SK-N-SH (cell line): ENCODE measurements around the gene PPP1R9A. TPM values are rescaled to one million over a fixed set of nuclear protein-coding genes. Genes with fewer than 3 reads are reported as not detected.

Source experiments
- CTCF ChIA-PET: fragments of 300-600, 350-600 bp; formaldehyde crosslinking; extraction: SDS; loops from one replicate; lab custom pipeline; 2021; lab: Yijun Ruan, JAX
- POLR2A ChIA-PET: fragments of 350-600 bp; sonication (Branson Sonifier 250); formaldehyde crosslinking; extraction: SDS; loops from one replicate; lab custom pipeline; 2020; ENCODE audit warnings: antibody characterized with exemption, inconsistent platforms; lab: Yijun Ruan, JAX
- DNase-seq: peaks from one replicate; pipeline ENCODE4 v3.0.0; 2012
- H2AFZ ChIP-seq: fragments of 200-600 bp; sonication (generic); 2 replicates; pipeline ENCODE4 v1.8.1; 2016; ENCODE audit warnings: antibody characterized with exemption, mild to moderate bottlenecking, low read depth
- H3F3A ChIP-seq: fragments of 200-600 bp; sonication (generic); replicated peaks from 2 replicates; pipeline ENCODE3; 2016; ENCODE audit warnings: antibody characterized with exemption, mild to moderate bottlenecking; ENCODE audit not compliant: insufficient read depth
- H3K27ac ChIP-seq, 2 experiments: fragments of 200-500 bp in 1 of 2; fragments of 200-600 bp in 1 of 2; sonication (Bioruptor generic) in 1 of 2; sonication (generic), shearing (Covaris generic) in 1 of 2; 2 replicates each; pipeline versions ENCODE4 v1.5.1 to v1.6.1; 2014 to 2016; ENCODE audit warnings: low read depth in 2 of 2, inconsistent platforms in 1 of 2, low read length in 1 of 2, mild to moderate bottlenecking in 1 of 2, mixed read lengths in 1 of 2
- H3K27me3 ChIP-seq: fragments of 200-600 bp; sonication (generic), shearing (Covaris generic); 2 replicates; pipeline ENCODE4 v1.6.1; 2016; ENCODE audit warnings: mixed run types; ENCODE audit not compliant: insufficient read depth
- H3K36me3 ChIP-seq, 2 experiments: fragments of 200-500 bp in 1 of 2; fragments of 200-600 bp in 1 of 2; sonication (Bioruptor generic) in 1 of 2; sonication (generic) in 1 of 2; replicated peaks in 1 of 2; 2 replicates each; pipeline versions ENCODE3 to v1.5.1; 2014 to 2016; ENCODE audit warnings: low read length in 1 of 2, mild to moderate bottlenecking in 1 of 2; ENCODE audit not compliant: insufficient read depth in 2 of 2, control insufficient read depth in 1 of 2
- H3K4me1 ChIP-seq, 2 experiments: fragments of 200-500 bp in 1 of 2; fragments of 200-600 bp in 1 of 2; sonication (Bioruptor generic) in 1 of 2; sonication (generic), shearing (Covaris generic) in 1 of 2; 2 replicates each; pipeline versions ENCODE4 v1.5.1 to v1.6.1; 2014 to 2016; ENCODE audit warnings: low read depth in 1 of 2, low read length in 1 of 2, mixed run types in 1 of 2; ENCODE audit not compliant: insufficient read depth in 2 of 2, control insufficient read depth in 1 of 2
- H3K4me2 ChIP-seq: fragments of 200-600 bp; sonication (generic), shearing (Covaris generic); 2 replicates; pipeline ENCODE4 v1.6.1; 2017; ENCODE audit warnings: mixed run types
- H3K4me3 ChIP-seq, 2 experiments: fragments of 200-500 bp in 1 of 2; fragments of 200-600 bp in 1 of 2; sonication (Bioruptor generic) in 1 of 2; sonication (generic), shearing (Covaris generic) in 1 of 2; 2 replicates each; pipeline versions ENCODE4 v1.5.1 to v1.8.1; 2014 to 2016; ENCODE audit warnings: low read depth in 2 of 2, inconsistent platforms in 1 of 2, low read length in 1 of 2, mild to moderate bottlenecking in 1 of 2, mixed read lengths in 1 of 2, moderate library complexity in 1 of 2
- H3K79me2 ChIP-seq: fragments of 200-600 bp; sonication (generic); 2 replicates; pipeline ENCODE4 v1.8.1; 2017; ENCODE audit warnings: mild to moderate bottlenecking; ENCODE audit not compliant: insufficient read depth
- H3K9ac ChIP-seq: fragments of 200-600 bp; sonication (generic); 2 replicates; pipeline ENCODE4 v1.6.1; 2017; ENCODE audit warnings: mixed run types
- H3K9me2 ChIP-seq: fragments of 200-600 bp; sonication (generic); 2 replicates; pipeline ENCODE4 v1.6.1; 2017; ENCODE audit warnings: mixed run types
- H3K9me3 ChIP-seq: fragments of 200-600 bp; sonication (generic); 2 replicates; pipeline ENCODE4 v1.6.1; 2017; ENCODE audit warnings: mixed run types, mild to moderate bottlenecking, moderate library complexity
- H4K20me1 ChIP-seq: fragments of 200-600 bp; sonication (generic); 2 replicates; pipeline ENCODE4 v1.6.1; 2017; ENCODE audit warnings: mild to moderate bottlenecking, mixed run types; ENCODE audit not compliant: insufficient read depth
- CHD2 ChIP-seq: fragments of 150-350 bp; IDR thresholded peaks from 2 replicates; pipeline ENCODE4 v1.6.1; 2018; ENCODE audit warnings: low read length; ENCODE audit not compliant: partially characterized antibody
- ELF1 ChIP-seq: IDR thresholded peaks from 2 replicates; pipeline ENCODE4 v1.4.0; 2012
- EP300 ChIP-seq, 2 experiments: IDR thresholded peaks; 2 replicates each; pipeline versions ENCODE4 v1.4.0 to v1.6.1; 2012; ENCODE audit warnings: borderline replicate concordance in 1 of 2, low read depth in 1 of 2, low read length in 1 of 2
- EZH2phosphoT487 ChIP-seq: fragments of 200-600 bp; sonication (generic); IDR thresholded peaks from 2 replicates; pipeline ENCODE4 v1.6.1; 2017; ENCODE audit warnings: low read depth, mixed run types, mild to moderate bottlenecking, antibody characterized with exemption, moderate library complexity, borderline replicate concordance
- FOXJ3 ChIP-seq: sonication (generic); formaldehyde crosslinking; IDR thresholded peaks from 2 replicates; pipeline ENCODE4 v1.5.1; 2020; ENCODE audit warnings: mild to moderate bottlenecking, missing genetic modification reagents
- FOXM1 ChIP-seq: IDR thresholded peaks from 2 replicates; pipeline ENCODE4 v1.4.0; 2012; ENCODE audit warnings: low read depth, mild to moderate bottlenecking
- GATA2 ChIP-seq: sonication (generic); formaldehyde crosslinking; IDR thresholded peaks from 2 replicates; pipeline ENCODE4 v1.5.0; 2020; ENCODE audit warnings: mild to moderate bottlenecking, missing genetic modification reagents
- JUND ChIP-seq: IDR thresholded peaks from 2 replicates; pipeline ENCODE4 v1.4.0; 2012
- MXI1 ChIP-seq: IDR thresholded peaks from 2 replicates; pipeline ENCODE4 v1.6.1; 2012; ENCODE audit warnings: mild to moderate bottlenecking, low read depth, low read length, improper control_type of control experiment
- NFIC ChIP-seq: IDR thresholded peaks from 2 replicates; pipeline ENCODE4 v1.4.0; 2012; ENCODE audit warnings: borderline replicate concordance
- RAD21 ChIP-seq: IDR thresholded peaks from 2 replicates; pipeline ENCODE4 v1.6.1; 2012; ENCODE audit warnings: mild to moderate bottlenecking, low read length
- RCOR1 ChIP-seq: fragments of 150-350 bp; IDR thresholded peaks from 2 replicates; pipeline ENCODE4 v1.6.1; 2017; ENCODE audit warnings: antibody characterized with exemption, low read length
- SMC3 ChIP-seq: IDR thresholded peaks from 2 replicates; pipeline ENCODE4 v1.6.1; 2012; ENCODE audit warnings: low read depth, low read length, improper control_type of control experiment
- TCF12 ChIP-seq: IDR thresholded peaks from 2 replicates; pipeline ENCODE4 v1.4.0; 2012
- TEAD4 ChIP-seq: IDR thresholded peaks from 2 replicates; pipeline ENCODE4 v1.4.0; 2012; ENCODE audit warnings: mild to moderate bottlenecking, borderline replicate concordance; ENCODE audit not compliant: insufficient read depth
- polyA plus RNA-seq, 3 experiments: library from polyadenylated mRNA; depleted of rRNA; stranded (reverse); fragments of >200 nt; gene quantifications; 2 replicates each; pipeline ENCODE4 v1.2.3, GENCODE V29; 2012
- TF ChIP-seq, protein P1 (sequence below): fragments of 200-600 bp; sonication (generic); IDR thresholded peaks from 2 replicates; pipeline ENCODE4 v1.6.1; 2017; ENCODE audit warnings: antibody characterized with exemption, mild to moderate bottlenecking, moderate library complexity
- TF ChIP-seq, protein P2 (sequence below): IDR thresholded peaks from 2 replicates; pipeline ENCODE4 v1.4.0; 2012; ENCODE audit warnings: low read depth, borderline replicate concordance
- TF ChIP-seq, protein P3 (sequence below): fragments of 150-350 bp; IDR thresholded peaks from 2 replicates; pipeline ENCODE4 v1.6.1; 2016; ENCODE audit warnings: mild to moderate bottlenecking, low read depth, low read length

Gene PPP1R9A
- polyA plus RNA-seq, 1 of the 3 experiments (the other 2 are of a cell fraction), result 0.30 TPM

DNA sequence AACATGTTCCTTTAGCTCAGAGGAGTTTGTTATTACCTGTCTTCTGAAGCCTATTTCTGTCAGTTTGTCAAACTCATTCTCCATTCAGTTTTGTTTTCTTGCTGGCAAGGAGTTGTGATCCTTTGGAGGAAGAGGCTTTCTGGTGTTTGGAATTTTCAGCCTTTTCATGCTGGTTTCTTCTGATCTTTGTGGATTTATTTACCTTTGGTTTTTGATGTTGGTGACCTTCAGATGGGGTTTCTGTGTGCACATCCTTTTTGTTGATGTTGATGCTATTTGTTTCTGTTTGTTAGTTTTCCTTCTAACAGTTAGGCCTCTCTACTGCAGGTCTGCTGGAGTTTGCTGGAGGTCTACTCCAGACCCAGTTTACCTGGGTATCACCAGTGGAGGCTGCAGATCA is 118.6 kb downstream of the PPP1R9A start:
- Histone ChIP-seq H2AFZ (no peak overlapping the region), H3K9me2 (no peaks in the 10 kb centered on the region), H3K27ac (no peak overlapping the region), H3F3A (no peaks in the 10 kb centered on the region), H3K4me1 (no peaks in the 10 kb centered on the region), H4K20me1 (no peaks in the 10 kb centered on the region), H3K9me3 (no peaks in the 10 kb centered on the region), H3K4me3 (no peak overlapping the region), H3K4me2 (no peak overlapping the region), H3K27me3 (no peaks in the 10 kb centered on the region; the same call in 1 of the 2 replicates), H3K9ac (no peak overlapping the region), H3K36me3 (no peaks in the 10 kb centered on the region), H3K79me2 (no peaks in the 10 kb centered on the region)
- ChIA-PET POLR2A (no interaction called here), CTCF (no interaction called here)
- DNase-seq, result no peak
- TF ChIP-seq, protein P1, sequence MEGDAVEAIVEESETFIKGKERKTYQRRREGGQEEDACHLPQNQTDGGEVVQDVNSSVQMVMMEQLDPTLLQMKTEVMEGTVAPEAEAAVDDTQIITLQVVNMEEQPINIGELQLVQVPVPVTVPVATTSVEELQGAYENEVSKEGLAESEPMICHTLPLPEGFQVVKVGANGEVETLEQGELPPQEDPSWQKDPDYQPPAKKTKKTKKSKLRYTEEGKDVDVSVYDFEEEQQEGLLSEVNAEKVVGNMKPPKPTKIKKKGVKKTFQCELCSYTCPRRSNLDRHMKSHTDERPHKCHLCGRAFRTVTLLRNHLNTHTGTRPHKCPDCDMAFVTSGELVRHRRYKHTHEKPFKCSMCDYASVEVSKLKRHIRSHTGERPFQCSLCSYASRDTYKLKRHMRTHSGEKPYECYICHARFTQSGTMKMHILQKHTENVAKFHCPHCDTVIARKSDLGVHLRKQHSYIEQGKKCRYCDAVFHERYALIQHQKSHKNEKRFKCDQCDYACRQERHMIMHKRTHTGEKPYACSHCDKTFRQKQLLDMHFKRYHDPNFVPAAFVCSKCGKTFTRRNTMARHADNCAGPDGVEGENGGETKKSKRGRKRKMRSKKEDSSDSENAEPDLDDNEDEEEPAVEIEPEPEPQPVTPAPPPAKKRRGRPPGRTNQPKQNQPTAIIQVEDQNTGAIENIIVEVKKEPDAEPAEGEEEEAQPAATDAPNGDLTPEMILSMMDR, result no peak
- TF ChIP-seq RCOR1 (no peak), MXI1 (no peak), TEAD4 (no peak), TCF12 (no peak), FOXJ3 (CRISPR knock-in tag) (no peak), SMC3 (no peak), EP300 (IDR thresholded peaks at IDR 0.05; ENCODE audit: borderline replicate concordance in 1 of 2, low read depth in 1 of 2, low read length in 1 of 2) (no peak), JUND (no peak), FOXM1 (no peak), NFIC (no peak), GATA2 (no peak), RAD21 (no peak), EZH2phosphoT487 (no peak), CHD2 (no peak), ELF1 (no peak)
- TF ChIP-seq, protein P2, sequence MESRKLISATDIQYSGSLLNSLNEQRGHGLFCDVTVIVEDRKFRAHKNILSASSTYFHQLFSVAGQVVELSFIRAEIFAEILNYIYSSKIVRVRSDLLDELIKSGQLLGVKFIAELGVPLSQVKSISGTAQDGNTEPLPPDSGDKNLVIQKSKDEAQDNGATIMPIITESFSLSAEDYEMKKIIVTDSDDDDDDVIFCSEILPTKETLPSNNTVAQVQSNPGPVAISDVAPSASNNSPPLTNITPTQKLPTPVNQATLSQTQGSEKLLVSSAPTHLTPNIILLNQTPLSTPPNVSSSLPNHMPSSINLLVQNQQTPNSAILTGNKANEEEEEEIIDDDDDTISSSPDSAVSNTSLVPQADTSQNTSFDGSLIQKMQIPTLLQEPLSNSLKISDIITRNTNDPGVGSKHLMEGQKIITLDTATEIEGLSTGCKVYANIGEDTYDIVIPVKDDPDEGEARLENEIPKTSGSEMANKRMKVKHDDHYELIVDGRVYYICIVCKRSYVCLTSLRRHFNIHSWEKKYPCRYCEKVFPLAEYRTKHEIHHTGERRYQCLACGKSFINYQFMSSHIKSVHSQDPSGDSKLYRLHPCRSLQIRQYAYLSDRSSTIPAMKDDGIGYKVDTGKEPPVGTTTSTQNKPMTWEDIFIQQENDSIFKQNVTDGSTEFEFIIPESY, result no peak
- TF ChIP-seq, protein P3, sequence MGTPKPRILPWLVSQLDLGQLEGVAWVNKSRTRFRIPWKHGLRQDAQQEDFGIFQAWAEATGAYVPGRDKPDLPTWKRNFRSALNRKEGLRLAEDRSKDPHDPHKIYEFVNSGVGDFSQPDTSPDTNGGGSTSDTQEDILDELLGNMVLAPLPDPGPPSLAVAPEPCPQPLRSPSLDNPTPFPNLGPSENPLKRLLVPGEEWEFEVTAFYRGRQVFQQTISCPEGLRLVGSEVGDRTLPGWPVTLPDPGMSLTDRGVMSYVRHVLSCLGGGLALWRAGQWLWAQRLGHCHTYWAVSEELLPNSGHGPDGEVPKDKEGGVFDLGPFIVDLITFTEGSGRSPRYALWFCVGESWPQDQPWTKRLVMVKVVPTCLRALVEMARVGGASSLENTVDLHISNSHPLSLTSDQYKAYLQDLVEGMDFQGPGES, result no peak
